D721Med (cell line): ENCODE measurements around the gene PAH.
A peak's percentile ranks its signal among the peaks of the same experiment; 100 is the strongest.

Experiments used
- DNase-seq: peaks from one replicate; pipeline ENCODE4 v3.0.0; 2011; ENCODE audit warnings: low spot score; ENCODE audit not compliant: insufficient read length
- FAIRE-seq: peaks from 2 replicates; lab custom pipeline; 2011; peaks lifted over from hg19 to GRCh38; lab: Jason Lieb, UNC
- CTCF ChIP-seq: IDR thresholded peaks from 2 replicates; pipeline ENCODE4 v1.5.1; 2012; ENCODE audit warnings: mild to moderate bottlenecking, control low read depth; ENCODE audit not compliant: insufficient read depth; ENCODE audit errors: missing control alignments

Gene PAH

GRCh38 chr12:102902093-102902492 is 15.0 kb downstream of the PAH start:
- TF ChIP-seq CTCF = no peak
- DNase-seq (no peak), FAIRE-seq (no peak)

GRCh38 chr12:102900389-102900788 is 16.7 kb downstream of the PAH start:
- no peak for FAIRE-seq
- DNase-seq = no peak

GRCh38 chr12:102896067-102896466 is 21.0 kb downstream of the PAH start:
- FAIRE-seq (no peak), DNase-seq (no peak)
- TF ChIP-seq CTCF = no peak

More at GRCh38 chr12:102900389-102900788, 16.7 kb downstream of the PAH start:
- TF ChIP-seq CTCF = no peak

- no peak for TF ChIP-seq CTCF
- DNase-seq (no peak), FAIRE-seq (no peak)
These were observed 25.3 kb downstream of the PAH start for GRCh38 chr12:102891756-102892155.

- DNase-seq = no peak
- TF ChIP-seq CTCF = no peak
- FAIRE-seq = no peak
These were observed 28.5 kb downstream of the PAH start for GRCh38 chr12:102888511-102888910.

GRCh38 chr12:102885043-102885932 is 31.8 kb downstream of the PAH start:
- TF ChIP-seq CTCF = no peak
- no peak for FAIRE-seq
- no peak for DNase-seq

GRCh38 chr12:102883204-102883799 is 33.7 kb downstream of the PAH start:
- FAIRE-seq (no peak), DNase-seq (peak; percentile 32)
- TF ChIP-seq CTCF = peak; percentile 97
